GM21528 (cell line): ENCODE measurements around the gene GSTA2.
"Not testable (repeated sequence)": the region's sequence is repeated elsewhere in the genome, so short reads cannot be mapped to it uniquely, and the experiment has no call there.

Experiments used
- ATAC-seq: cut with Tn5 transposase; IDR thresholded peaks from one replicate; pipeline ENCODE4 v1.9.1; 2021; ENCODE audit warnings: mild to moderate bottlenecking, moderate library complexity; ENCODE audit not compliant: unreplicated experiment, low FRiP score

The GSTA2 gene

GRCh38 chr6:52763322-52763916 is at the start of gene GSTA2:
GSTA2 (minus strand) TSS chr6:52763475; CDS start chr6:52757947, 5,528 bp downstream.
- ATAC-seq = not testable (repeated sequence)

- not testable (repeated sequence) for ATAC-seq
These were observed 46.5 kb upstream of the GSTA2 start for GRCh38 chr6:52809777-52810176.

- ATAC-seq = no peak
These were observed 45.4 kb upstream of the GSTA2 start for GRCh38 chr6:52808660-52809059.

- not testable (repeated sequence) for ATAC-seq
These were observed 40.5 kb upstream of the GSTA2 start, which contains the start of gene GSTA1 for GRCh38 chr6:52803668-52804255. GSTA1 (minus strand) TSS chr6:52803816; CDS start chr6:52799267, 4,549 bp downstream.

GRCh38 chr6:52802806-52803205 is 39.5 kb upstream of the GSTA2 start:
- ATAC-seq = no peak

- ATAC-seq = no peak
These were observed 38.0 kb upstream of the GSTA2 start for GRCh38 chr6:52801188-52801841.

GRCh38 chr6:52799272-52799671 is 36.0 kb upstream of the GSTA2 start:
- ATAC-seq = not testable (repeated sequence)

- not testable (repeated sequence) for ATAC-seq
These were observed 31.1 kb upstream of the GSTA2 start for GRCh38 chr6:52794366-52794765.

GRCh38 chr6:52790861-52791260 is 27.6 kb upstream of the GSTA2 start:
- ATAC-seq = no peak

- ATAC-seq = not testable (repeated sequence)
These were observed 26.4 kb upstream of the GSTA2 start for GRCh38 chr6:52789658-52790057.

GRCh38 chr6:52788478-52788877 is 25.2 kb upstream of the GSTA2 start:
- ATAC-seq = no peak

GRCh38 chr6:52787917-52788316 is 24.6 kb upstream of the GSTA2 start:
- ATAC-seq = no peak

GRCh38 chr6:52786249-52786956 is 23.1 kb upstream of the GSTA2 start:
- no peak for ATAC-seq

- not testable (repeated sequence) for ATAC-seq
These were observed 19.5 kb upstream of the GSTA2 start for GRCh38 chr6:52782696-52783274.

- not testable (repeated sequence) for ATAC-seq
These were observed 18.9 kb upstream of the GSTA2 start for GRCh38 chr6:52782209-52782608.

GRCh38 chr6:52779237-52779636 is 16.0 kb upstream of the GSTA2 start:
- ATAC-seq = no peak

GRCh38 chr6:52776711-52777351 is 13.6 kb upstream of the GSTA2 start:
- not testable (repeated sequence) for ATAC-seq

GRCh38 chr6:52769399-52769798 is 6.1 kb upstream of the GSTA2 start:
- ATAC-seq = not testable (repeated sequence)

- not testable (repeated sequence) for ATAC-seq
These were observed 4.4 kb upstream of the GSTA2 start for GRCh38 chr6:52767658-52768057.
